ENCODE data around the gene NMNAT3. TPM values are rescaled to one million over a fixed set of nuclear protein-coding genes. Genes with fewer than 3 reads are reported as not detected.

Gene NMNAT3
- total and polyA plus RNA-seq, 5 donors from 2014 or later = 1.5 to 5.7 (median 2.8) TPM

DNA sequence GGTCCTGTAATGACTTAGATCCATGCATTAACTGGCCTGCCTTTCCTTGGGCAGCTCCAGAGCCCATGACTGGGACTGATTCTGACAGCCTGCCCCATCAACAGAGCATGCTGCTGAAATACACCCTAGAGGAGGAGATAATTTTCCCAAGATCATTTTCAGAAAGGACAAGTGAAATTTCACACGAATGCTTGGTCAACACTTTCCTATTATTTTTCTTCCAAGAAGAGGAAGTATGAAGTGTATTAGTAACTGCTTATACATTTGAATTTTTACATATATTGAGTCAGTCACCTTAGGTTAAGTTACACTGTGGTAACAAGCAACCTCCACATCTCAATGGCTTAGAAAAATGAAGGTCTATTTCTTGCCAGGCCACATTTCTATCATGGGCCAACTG lies 9.7 kb upstream of the NMNAT3 start:
- no peaks in the 10 kb centered on the region for H3K36me3 Mint-ChIP-seq

GRCh38 chr3:139686624-139687023 lies 8.9 kb upstream of the NMNAT3 start:
- Mint-ChIP-seq H3K36me3 (no peaks in the 10 kb centered on the region), H3K27ac (no peak overlapping the region), H3K9me3 (no peaks in the 10 kb centered on the region), H3K4me1 (no peaks in the 10 kb centered on the region), H3K27me3 (peaks cover 6% of the 10 kb centered on the region), H3K4me3 (no peak overlapping the region)
- H3K36me3 ChIP-seq (ENCODE audit: control insufficient read depth, insufficient read depth, low read length) = no peaks in the 10 kb centered on the region
- H3K4me1 ChIP-seq (ENCODE audit: control insufficient read depth, insufficient read depth, low read length, poor library complexity, severe bottlenecking) = no peaks in the 10 kb centered on the region
- H3K4me3 ChIP-seq (ENCODE audit: low read depth, low read length) = no peak overlapping the region
- DNase-seq = no peak
- no peaks in the 10 kb centered on the region for H3K9me3 ChIP-seq (ENCODE audit: control insufficient read depth in 2 of 2, low read length in 2 of 2)
- no peak for ATAC-seq (ENCODE audit: low read depth in 2 of 2)
- no peaks in the 10 kb centered on the region for H3K27me3 ChIP-seq (ENCODE audit: control insufficient read depth, insufficient read depth, low read length)
- no peak overlapping the region for H3K27ac ChIP-seq (ENCODE audit: insufficient read depth, low read length, poor library complexity, severe bottlenecking)

More for the DNA sequence above, 9.7 kb upstream of the NMNAT3 start:
- Histone ChIP-seq H3K36me3 (ENCODE audit: control insufficient read depth, insufficient read depth, low read length) (no peaks in the 10 kb centered on the region), H3K9me3 (ENCODE audit: control insufficient read depth in 2 of 2, low read length in 2 of 2) (no peaks in the 10 kb centered on the region), H3K27me3 (ENCODE audit: control insufficient read depth, insufficient read depth, low read length) (no peaks in the 10 kb centered on the region), H3K27ac (ENCODE audit: insufficient read depth, low read length, poor library complexity, severe bottlenecking) (no peak overlapping the region), H3K4me1 (ENCODE audit: control insufficient read depth, insufficient read depth, low read length, poor library complexity, severe bottlenecking) (no peaks in the 10 kb centered on the region), H3K4me3 (ENCODE audit: low read depth, low read length) (no peak overlapping the region)
- DNase-seq (no peak), ATAC-seq (ENCODE audit: low read depth in 2 of 2) (no peak)
- Mint-ChIP-seq H3K27me3 (peaks cover 4% of the 10 kb centered on the region), H3K4me1 (no peaks in the 10 kb centered on the region), H3K4me3 (no peak overlapping the region), H3K9me3 (no peaks in the 10 kb centered on the region), H3K27ac (no peak overlapping the region)

- Mint-ChIP-seq H3K27ac (no peak overlapping the region), H3K27me3 (peaks cover 8% of the 10 kb centered on the region), H3K9me3 (no peaks in the 10 kb centered on the region), H3K4me1 (no peaks in the 10 kb centered on the region), H3K36me3 (no peaks in the 10 kb centered on the region), H3K4me3 (no peak overlapping the region)
- no peaks in the 10 kb centered on the region for H3K4me1 ChIP-seq (ENCODE audit: control insufficient read depth, insufficient read depth, low read length, poor library complexity, severe bottlenecking)
- H3K9me3 ChIP-seq (ENCODE audit: control insufficient read depth in 2 of 2, low read length in 2 of 2) = no peaks in the 10 kb centered on the region
- ATAC-seq (ENCODE audit: low read depth in 2 of 2) (no peak), DNase-seq (no peak)
- no peaks in the 10 kb centered on the region for H3K36me3 ChIP-seq (ENCODE audit: control insufficient read depth, insufficient read depth, low read length)
- H3K27me3 ChIP-seq (ENCODE audit: control insufficient read depth, insufficient read depth, low read length) = no peaks in the 10 kb centered on the region
- H3K4me3 ChIP-seq (ENCODE audit: low read depth, low read length) = no peak overlapping the region
- H3K27ac ChIP-seq (ENCODE audit: insufficient read depth, low read length, poor library complexity, severe bottlenecking) = no peak overlapping the region
Measured at GRCh38 chr3:139686206-139686605, 8.4 kb upstream of the NMNAT3 start.

DNA sequence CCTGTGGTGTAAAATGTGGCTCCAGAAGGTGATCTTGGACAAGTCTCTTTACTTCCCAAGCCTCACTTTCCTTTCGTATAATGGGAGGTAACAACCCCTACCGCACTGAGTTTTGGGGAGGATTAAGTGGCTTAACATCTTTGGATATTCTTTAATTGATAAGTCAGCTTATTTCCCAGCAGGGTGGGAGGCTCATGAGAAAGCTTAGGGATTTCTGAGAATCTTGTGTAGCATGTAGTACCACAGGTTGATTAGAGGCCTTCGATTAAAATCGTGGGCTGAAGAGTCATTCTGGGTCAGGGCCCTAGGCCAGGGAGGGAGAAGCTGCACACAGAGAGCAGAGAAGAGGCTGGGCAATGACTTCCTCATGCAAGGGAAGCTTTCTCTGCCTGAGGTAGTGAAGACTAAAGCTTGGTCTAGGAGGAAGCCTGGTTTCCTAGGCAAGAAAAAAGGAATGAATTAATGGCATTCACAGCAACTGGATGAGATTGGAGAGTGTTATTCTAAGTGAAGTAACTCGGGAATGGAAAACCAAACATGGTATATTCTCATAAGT lies 1.5 kb upstream of the NMNAT3 start:
- no peak overlapping the region for H3K4me3 ChIP-seq (ENCODE audit: low read depth, low read length)
- no peaks in the 10 kb centered on the region for H3K9me3 ChIP-seq (ENCODE audit: control insufficient read depth in 2 of 2, low read length in 2 of 2)
- Mint-ChIP-seq H3K27ac (no peak overlapping the region), H3K36me3 (no peaks in the 10 kb centered on the region), H3K9me3 (peaks cover 0 to 1% (median 0%) of the 10 kb centered on the region in 7 donors), H3K27me3 (peaks cover 27% of the 10 kb centered on the region), H3K4me1 (peaks cover 0 to 15% (median under 1%) of the 10 kb centered on the region in 4 donors), H3K4me3 (no peak overlapping the region)
- ATAC-seq (ENCODE audit: low read depth in 2 of 2) (no peak), DNase-seq (no peak)
- peaks cover 7% of the 10 kb centered on the region for H3K4me1 ChIP-seq (ENCODE audit: control insufficient read depth, insufficient read depth, low read length, poor library complexity, severe bottlenecking)
- peaks cover 6% of the 10 kb centered on the region for H3K27me3 ChIP-seq (ENCODE audit: control insufficient read depth, insufficient read depth, low read length)
- no peaks in the 10 kb centered on the region for H3K36me3 ChIP-seq (ENCODE audit: control insufficient read depth, insufficient read depth, low read length)
- no peak overlapping the region for H3K27ac ChIP-seq (ENCODE audit: insufficient read depth, low read length, poor library complexity, severe bottlenecking)

DNA sequence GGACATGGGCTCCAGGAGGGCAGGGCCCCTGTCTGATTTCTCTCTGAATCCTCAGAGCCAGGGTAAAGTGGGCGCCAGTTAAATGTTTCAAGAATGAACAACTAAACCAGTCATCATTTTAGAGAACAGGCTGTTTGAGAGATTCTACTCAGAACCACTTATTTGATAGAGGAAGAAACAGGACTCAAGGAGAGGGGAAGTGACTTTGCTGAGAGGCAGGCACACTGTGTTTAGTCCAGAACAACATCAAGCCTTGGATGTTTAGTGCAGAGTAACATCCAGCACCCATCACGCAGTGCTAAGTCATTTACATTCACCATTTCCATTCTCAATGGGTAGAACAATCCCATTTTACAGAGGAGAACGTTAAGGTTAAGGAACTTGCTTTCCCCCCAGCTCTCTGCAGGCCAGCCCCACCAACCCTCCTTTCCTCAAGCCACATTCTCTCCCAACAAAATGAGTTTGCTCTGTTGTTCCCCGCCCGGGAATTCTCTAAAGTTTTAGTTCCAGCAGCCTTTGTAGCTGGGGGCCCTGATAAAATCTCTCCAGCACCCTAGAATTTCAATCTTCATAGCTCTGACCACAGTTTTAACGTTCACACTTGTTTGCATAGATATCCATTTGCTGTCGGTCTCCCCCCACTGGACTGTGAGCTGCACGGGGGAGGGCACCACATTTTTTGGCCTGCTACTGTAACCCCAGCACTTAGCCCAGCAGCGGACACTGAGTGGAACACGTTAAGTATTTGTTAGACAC lies 962 bp downstream of the NMNAT3 start:
- Mint-ChIP-seq H3K4me1 (peaks cover 0 to 15% (median under 1%) of the 10 kb centered on the region in 4 donors), H3K4me3 (peak overlapping the region; percentile 30 to 84 (median 76)), H3K27me3 (peaks cover 23% of the 10 kb centered on the region), H3K36me3 (no peaks in the 10 kb centered on the region), H3K9me3 (peaks cover 0 to 1% (median 0%) of the 10 kb centered on the region in 7 donors), H3K27ac (peak overlapping the region in 1 of 3 donors; percentile 40)
- no peak for DNase-seq
- no peaks in the 10 kb centered on the region for H3K36me3 ChIP-seq (ENCODE audit: control insufficient read depth, insufficient read depth, low read length)
- no peak overlapping the region for H3K4me3 ChIP-seq (ENCODE audit: low read depth, low read length)
- peaks cover 7% of the 10 kb centered on the region for H3K4me1 ChIP-seq (ENCODE audit: control insufficient read depth, insufficient read depth, low read length, poor library complexity, severe bottlenecking)
- H3K9me3 ChIP-seq (ENCODE audit: control insufficient read depth in 2 of 2, low read length in 2 of 2) = no peaks in the 10 kb centered on the region
- peaks cover 6% of the 10 kb centered on the region for H3K27me3 ChIP-seq (ENCODE audit: control insufficient read depth, insufficient read depth, low read length)
- ATAC-seq (ENCODE audit: low read depth in 2 of 2) = no peak
- H3K27ac ChIP-seq (ENCODE audit: insufficient read depth, low read length, poor library complexity, severe bottlenecking) = no peak overlapping the region

- peaks cover 22% of the 10 kb centered on the region for H3K27me3 Mint-ChIP-seq
- Histone ChIP-seq H3K27ac (ENCODE audit: insufficient read depth, low read length, poor library complexity, severe bottlenecking) (no peak overlapping the region), H3K27me3 (ENCODE audit: control insufficient read depth, insufficient read depth, low read length) (peaks cover 6% of the 10 kb centered on the region), H3K4me3 (ENCODE audit: low read depth, low read length) (no peak overlapping the region), H3K9me3 (ENCODE audit: control insufficient read depth in 2 of 2, low read length in 2 of 2) (no peaks in the 10 kb centered on the region), H3K36me3 (ENCODE audit: control insufficient read depth, insufficient read depth, low read length) (no peaks in the 10 kb centered on the region), H3K4me1 (ENCODE audit: control insufficient read depth, insufficient read depth, low read length, poor library complexity, severe bottlenecking) (peaks cover 7% of the 10 kb centered on the region)
- no peak for DNase-seq
- no peak for ATAC-seq (ENCODE audit: low read depth in 2 of 2)
- peaks cover 0 to 15% (median under 1%) of the 10 kb centered on the region in 4 donors for H3K4me1 Mint-ChIP-seq
- H3K27ac Mint-ChIP-seq = no peak overlapping the region
- H3K9me3 Mint-ChIP-seq = peaks cover 0 to 1% (median 0%) of the 10 kb centered on the region in 7 donors
- no peaks in the 10 kb centered on the region for H3K36me3 Mint-ChIP-seq
- peak overlapping the region in 2 of 4 donors; percentile 76 to 77 for H3K4me3 Mint-ChIP-seq
Measured at GRCh38 chr3:139676108-139676507, 1.7 kb downstream of the NMNAT3 start.

DNA sequence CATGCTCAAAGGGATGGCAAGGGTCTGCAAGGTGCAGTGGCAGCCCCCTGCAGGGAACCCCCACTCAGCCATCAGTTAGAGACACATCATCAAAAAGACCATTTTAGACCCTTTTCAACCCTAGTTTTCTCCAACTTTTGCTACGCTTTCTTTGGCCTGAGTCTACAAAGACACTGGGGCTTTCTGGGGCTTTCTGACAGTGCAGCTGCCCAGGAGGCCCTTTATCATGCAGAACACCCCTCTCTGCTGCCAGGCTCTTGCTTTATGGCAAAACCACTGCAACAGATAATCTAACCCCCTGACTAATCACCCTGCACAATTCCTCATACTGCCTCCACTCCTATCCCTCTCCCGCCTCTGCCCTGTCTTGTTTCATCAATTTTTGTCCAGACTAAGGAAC lies 2.4 kb downstream of the NMNAT3 start:
- Histone ChIP-seq H3K27me3 (ENCODE audit: control insufficient read depth, insufficient read depth, low read length) (peaks cover 6% of the 10 kb centered on the region), H3K36me3 (ENCODE audit: control insufficient read depth, insufficient read depth, low read length) (no peaks in the 10 kb centered on the region), H3K4me1 (ENCODE audit: control insufficient read depth, insufficient read depth, low read length, poor library complexity, severe bottlenecking) (peaks cover 7% of the 10 kb centered on the region), H3K4me3 (ENCODE audit: low read depth, low read length) (no peak overlapping the region), H3K27ac (ENCODE audit: insufficient read depth, low read length, poor library complexity, severe bottlenecking) (no peak overlapping the region), H3K9me3 (ENCODE audit: control insufficient read depth in 2 of 2, low read length in 2 of 2) (no peaks in the 10 kb centered on the region)
- peaks cover 0 to 15% (median under 1%) of the 10 kb centered on the region in 4 donors for H3K4me1 Mint-ChIP-seq
- H3K27me3 Mint-ChIP-seq = peaks cover 21% of the 10 kb centered on the region
- no peak for ATAC-seq (ENCODE audit: low read depth in 2 of 2)
- H3K4me3 Mint-ChIP-seq = no peak overlapping the region
- no peak for DNase-seq
- peaks cover 0 to 1% (median 0%) of the 10 kb centered on the region in 7 donors for H3K9me3 Mint-ChIP-seq
- H3K27ac Mint-ChIP-seq = no peak overlapping the region
- no peaks in the 10 kb centered on the region for H3K36me3 Mint-ChIP-seq

All from CD4-positive, CD25-positive, alpha-beta regulatory T cell (primary cell).